Left renal pelvis (tissue), 4 donors: ENCODE measurements around the gene CFAP141. TPM values are rescaled to one million over a fixed set of nuclear protein-coding genes. Genes with fewer than 3 reads are reported as not detected.

Experiments used
- DNase-seq, 4 donors: peaks; one replicate each; pipeline ENCODE4 v3.0.0-alpha.2; 2013; ENCODE audit warnings: low read depth in 4 of 4, low spot score in 3 of 4
- polyA plus RNA-seq, 4 donors: library from polyadenylated mRNA; unstranded; fragments of 120-200 nt; gene quantifications; one replicate each; pipeline ENCODE4 v1.2.1, GENCODE V29; 2013; ENCODE audit not compliant: insufficient read length in 4 of 4

CFAP141 gene
- polyA plus RNA-seq, 4 donors: 0.44 TPM; not detected in 3

DNA sequence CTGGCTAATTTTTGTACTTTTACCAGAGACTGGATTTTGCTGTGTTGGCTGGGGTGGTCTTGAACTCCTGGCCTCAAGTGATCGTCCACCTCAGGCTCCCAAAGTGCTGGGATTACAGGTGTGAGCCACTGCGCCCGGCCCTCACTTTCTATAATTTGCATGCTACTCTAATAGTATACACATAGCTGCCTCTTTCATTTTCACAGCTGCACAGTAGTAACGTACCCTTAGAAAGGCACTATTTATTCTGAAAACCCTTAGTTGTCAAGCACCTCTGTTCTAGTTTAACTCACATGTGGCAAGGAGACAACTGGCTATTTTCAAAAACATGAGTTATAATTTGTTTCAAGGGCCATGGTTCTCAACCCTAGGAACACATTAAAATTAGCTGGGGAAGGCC lies 31.5 kb downstream of the CFAP141 start:
- DNase-seq: no peak

DNA sequence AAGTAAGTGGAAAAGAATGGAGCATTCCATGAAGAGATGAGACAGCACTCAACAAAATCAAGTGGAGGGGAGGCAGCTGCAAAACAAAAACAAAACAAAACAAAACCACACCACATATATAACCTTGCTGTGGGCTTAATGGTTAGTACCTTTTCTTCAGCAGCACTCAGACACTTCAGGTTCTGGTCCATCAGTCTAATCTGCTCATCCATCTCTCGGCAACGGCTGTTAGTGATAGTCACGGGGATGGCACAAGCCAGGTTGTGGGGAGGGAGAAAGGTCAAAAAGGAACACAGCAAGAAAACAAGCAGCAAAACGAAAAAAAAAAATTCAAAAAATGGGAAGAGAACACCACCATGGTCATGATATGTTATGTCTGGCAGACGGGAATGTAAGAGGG lies 34.3 kb downstream of the CFAP141 start:
- no peak for DNase-seq

DNA sequence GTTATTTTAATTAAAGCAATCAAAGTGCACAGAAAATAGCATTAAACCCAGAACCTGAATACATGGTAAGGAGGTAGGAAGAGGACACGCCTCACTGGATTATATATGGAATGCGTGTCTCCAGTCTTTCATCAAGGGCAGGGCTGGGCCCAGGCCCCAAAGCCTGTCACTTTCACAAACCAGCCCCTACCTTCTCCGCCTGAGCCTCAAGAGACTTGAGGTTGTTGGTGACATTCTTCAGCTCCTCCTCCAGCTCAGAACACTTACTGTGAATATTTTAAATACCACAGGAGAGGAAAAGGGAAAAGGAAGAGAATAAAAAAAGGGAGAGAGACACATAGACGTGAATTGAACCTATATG lies 34.9 kb downstream of the CFAP141 start:
- DNase-seq: no peak

DNA sequence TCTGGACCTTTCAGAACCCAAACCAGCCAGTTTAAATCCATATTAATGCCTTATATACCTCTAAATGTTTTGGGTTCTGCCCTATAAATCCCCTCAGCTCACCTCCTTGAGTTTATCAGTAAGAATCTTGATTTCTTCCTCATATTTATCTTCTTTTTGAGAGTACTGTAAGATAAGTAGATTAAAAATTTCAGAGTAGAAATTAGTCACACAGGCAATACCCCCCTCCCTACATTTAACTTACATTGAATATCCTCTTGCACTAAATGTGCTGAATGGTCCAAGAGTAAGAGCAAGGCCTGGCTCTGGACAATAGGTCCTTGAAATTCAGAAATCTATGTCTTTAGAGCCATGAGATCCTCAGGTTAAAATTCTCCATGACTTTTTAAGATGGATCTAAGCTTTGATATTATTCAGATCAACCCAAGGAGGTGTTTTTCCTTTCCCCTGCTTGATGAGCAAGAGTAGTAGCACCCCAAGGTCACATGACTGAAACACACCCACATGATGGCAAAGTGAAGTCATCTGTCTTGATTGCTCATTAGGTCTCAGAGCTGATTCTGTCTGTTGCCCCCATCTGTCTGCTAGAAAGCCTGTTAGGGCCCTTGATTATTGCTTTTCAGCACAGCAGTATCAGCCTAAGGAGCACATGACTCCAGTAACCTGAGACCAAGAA lies 35.4 kb downstream of the CFAP141 start:
- DNase-seq: no peak

DNA sequence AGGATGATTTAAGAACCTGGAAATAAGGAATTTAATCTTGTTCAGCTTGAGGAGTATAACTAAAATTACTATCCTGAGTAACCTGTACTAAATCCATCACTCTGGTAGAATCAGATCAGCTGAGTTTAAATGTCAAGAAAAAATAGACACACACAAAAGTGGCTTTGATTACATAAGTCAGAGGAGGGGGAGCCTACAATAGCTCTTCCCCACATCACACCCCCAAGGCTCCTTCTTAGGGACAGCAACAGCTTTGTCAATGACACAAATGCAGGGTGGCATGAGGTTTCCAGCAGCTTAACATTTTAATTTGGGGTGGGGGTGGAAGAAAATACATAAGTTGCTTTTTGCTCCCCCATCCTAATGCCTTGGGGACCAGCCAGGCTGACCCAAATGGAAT lies 38.7 kb downstream of the CFAP141 start:
- no peak for DNase-seq

DNA sequence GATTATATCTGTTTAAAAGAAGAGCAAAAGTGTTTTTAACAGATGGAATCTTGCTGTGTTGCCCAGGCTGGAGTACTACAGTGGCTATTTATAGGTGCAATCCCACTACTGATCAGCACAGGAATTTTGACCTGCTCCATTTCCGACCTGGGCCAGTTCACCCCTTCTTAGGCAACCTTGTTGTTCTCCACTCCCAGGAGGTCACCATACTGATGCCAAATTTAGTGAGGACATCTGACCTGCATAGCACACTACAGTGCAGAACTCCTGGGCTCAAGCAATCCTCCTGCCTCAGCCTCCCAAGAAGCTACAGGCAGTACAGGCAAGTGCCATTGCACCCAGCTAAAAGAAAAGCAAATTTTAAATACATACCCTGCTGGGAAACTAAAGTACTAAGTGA lies 39.9 kb downstream of the CFAP141 start:
- no peak for DNase-seq

DNA sequence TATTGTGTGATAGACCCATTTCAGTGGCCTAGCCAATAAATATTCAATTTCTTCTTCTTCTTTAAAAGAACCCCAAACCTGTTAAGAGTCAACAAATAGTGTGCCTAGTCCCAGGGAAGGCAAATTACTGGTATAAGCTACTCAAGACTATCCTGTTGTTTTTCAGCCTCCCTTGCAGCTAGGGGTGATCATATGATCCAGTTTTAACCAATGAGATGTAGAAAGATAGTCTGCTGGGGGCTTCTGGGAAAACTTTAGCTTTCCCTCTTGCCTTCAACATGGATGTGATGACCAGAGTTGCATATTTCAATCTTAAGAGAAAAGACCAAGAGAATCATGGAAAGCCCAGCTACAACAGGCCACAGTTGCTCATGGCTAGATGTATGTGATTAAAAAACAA lies 46.6 kb downstream of the CFAP141 start:
- DNase-seq: no peak

DNA sequence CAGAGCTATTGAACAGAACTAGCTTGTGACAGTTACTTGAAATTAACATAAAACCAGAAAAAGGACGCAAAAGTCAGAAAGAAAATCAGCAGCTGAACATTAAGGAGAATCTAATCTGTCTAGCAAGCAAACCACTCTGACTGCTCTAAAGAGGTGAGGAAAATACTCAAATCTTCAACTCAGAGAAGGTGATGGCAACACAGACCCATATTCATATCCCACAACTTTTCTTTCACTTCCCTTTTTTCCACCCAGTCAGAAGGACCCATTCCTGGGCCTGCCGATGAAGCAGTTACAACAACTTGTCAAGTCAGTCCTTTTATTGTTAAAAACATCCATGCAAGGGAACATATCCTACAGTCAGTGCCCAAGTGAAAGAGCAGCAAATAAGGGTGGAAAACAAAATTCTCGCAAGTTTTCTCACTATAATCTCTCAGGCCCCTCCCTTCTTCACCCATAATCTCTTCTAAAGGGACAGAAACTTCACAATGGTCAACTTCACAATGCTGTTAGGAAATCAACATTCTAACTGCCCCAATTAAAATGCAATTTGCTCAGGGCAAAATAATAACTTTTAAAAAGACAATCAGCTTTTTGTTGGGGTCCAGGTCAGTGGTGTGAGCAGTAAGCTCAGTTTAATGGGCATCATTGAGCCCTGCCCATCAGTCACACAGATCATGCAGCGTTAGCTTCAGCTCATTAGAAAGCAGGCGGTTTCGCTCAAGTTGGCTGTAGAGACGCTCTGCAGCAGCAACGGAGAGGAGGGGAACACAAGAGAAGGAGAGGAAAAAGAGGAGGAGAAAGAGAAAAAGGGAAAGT lies 47.6 kb downstream of the CFAP141 start:
- no peak for DNase-seq

DNA sequence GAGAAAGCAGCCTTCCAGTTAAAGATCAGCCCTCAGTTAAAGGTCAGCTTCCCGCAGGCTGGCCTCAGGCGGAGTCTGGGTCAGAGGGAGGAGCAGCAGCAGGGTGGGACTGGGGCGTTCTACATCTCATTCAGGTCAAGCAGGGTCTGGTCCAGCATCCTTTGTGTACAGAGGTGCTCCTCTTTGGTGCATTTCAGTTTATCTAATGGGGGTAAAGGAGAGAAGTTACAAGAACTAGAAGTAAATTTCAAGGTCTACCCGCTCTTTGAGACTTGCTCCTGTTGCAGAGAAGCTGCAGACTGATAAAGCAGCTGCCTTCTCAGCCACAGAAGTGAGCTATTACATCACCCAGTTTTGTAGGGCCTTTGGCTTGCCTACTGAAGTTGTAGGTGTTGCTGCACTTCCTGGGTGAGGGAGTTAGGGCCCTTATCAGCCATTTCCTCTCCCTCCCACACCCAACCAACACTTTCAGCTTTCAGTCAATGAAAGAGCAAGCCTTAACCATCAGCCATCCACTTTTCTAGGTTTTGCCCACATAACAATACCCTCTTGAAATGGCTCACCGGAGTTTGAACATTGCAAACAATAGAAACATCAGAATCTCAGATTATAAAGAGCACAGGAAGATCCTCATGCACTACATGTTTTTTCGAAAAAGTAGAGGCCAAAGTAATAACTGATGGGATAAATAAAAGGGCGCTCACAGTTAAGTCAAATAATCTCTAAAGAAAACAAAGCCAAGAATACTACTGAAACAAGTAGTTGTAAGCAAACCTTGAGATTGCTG lies 48.4 kb downstream of the CFAP141 start:
- DNase-seq: no peak

DNA sequence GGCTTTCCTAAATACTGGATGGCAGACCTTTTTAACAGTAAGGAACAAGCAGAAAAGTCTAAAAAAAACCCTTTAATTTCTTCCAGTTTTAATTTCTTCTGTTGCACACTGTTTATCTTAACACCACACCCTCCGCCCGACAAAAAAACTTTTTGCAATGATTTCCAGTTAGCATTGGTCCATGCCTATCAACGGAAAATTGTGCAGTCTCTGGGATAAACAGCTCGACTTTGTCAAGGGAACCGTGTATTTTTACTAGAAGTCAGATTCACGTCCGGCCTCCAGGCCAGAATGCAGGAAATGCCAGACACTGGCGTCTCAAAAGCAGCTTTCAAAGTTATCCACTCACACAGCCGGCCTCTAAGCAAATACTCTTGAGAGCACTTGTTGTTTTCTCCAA lies 50.9 kb downstream of the CFAP141 start:
- peak; percentile 1 to 29 (median 15) for DNase-seq

DNA sequence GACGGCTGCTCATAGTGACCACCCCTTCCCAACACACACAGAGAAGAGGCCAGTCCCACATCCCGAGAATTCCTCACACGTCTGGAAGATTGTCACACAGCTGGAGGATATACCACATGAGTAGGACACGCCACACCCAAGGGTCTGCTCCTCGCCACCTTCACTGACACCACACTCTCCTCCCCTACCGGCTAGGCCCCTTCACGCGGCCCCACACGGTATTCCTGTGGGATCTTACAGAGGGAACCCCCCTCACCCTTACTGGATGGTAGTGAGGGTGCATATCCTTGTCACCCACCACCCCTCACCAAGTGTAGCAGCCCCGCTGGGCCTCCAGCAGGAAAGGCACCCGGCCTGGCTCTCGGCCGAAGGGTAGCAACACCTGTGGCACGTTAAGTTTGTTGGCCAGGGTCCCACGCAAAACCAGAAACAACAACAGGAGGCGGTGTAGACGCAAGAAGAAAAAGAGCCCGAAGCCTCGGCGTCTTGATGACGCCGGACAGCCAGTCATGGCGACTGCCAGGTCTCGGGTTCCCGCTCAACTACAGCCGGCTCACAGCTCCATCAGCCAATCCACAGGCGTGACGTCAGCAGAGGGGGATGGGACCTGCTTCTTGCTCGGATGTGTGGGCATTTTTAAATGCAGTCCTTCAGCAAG lies 51.5 kb downstream of the CFAP141 start, which contains the start of gene NUP210L:
NUP210L (minus strand) TSS at position 540 of the 658 bp plus-strand sequence.
- peak in 1 of 4 donors; percentile 19 for DNase-seq

DNA sequence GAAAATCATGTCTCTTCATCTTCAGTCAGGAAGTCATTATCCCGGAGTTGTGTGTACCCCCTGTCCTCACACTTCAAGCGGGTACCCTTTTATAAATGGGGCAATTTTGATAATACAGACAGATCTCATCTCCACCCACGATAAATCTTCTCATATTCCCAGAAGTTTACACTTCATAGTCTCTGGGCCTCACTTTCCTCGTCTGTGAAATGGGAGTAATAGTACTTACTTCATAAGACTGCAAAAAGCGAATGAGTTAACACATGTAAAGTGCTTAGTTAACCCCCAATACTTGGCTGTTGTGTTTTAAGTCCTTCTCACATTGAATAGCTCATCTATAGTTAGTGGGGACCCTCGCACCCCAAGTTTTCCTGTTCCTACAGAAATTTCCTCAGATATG lies 52.1 kb downstream of the CFAP141 start:
- no peak for DNase-seq

DNA sequence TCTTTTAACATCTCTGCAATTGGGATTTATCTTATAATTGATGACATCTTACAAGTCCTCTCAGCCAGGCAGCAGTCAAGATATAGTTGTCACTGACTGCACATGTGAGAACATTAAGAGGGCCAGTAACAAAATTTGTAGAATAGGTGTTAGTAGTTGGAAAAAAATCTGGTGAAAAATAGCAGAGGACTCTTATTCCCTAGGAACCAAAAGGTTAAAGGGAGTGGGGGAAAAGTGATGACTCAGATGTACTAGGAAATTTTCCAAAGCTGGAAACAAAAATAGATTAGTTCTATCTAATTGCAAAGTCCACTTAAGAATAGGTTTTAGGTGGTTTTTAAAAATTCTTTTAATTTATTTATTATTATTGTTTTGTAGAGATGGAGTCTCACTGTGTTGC lies 54.8 kb downstream of the CFAP141 start:
- no peak for DNase-seq

Other genes starting within 250 kb of the CFAP141 start
- gene CRTC2, start 247.7 kb downstream of the CFAP141 start, polyA plus RNA-seq: 10 to 100 TPM; 33.9 to 58.7 (median 43.8) TPM
- 10 to 100 TPM; 70.6 to 84.1 (median 82.7) TPM for gene SLC39A1, start 242.8 kb downstream of the CFAP141 start, polyA plus RNA-seq
- gene CREB3L4, start 238.4 kb downstream of the CFAP141 start, polyA plus RNA-seq: 10 to 100 TPM; 22.4 to 44.2 (median 35.9) TPM
- gene JTB, start 228.7 kb downstream of the CFAP141 start, polyA plus RNA-seq: 100 to 1,000 TPM; 104 to 111 (median 108) TPM
- 100 to 1,000 TPM; 117 to 170 (median 163) TPM for gene RAB13, start 220.0 kb downstream of the CFAP141 start, polyA plus RNA-seq
- 1,000 to 10,000 TPM; 2,736 to 3,137 (median 2,908) TPM for gene RPS27, start 215.6 kb downstream of the CFAP141 start, polyA plus RNA-seq
- under 1 TPM; 0.06 to 0.14 (median 0.09) TPM for gene NUP210L, start 51.3 kb downstream of the CFAP141 start, polyA plus RNA-seq
- 100 to 1,000 TPM; 220 to 309 (median 273) TPM for gene TPM3, start 14.2 kb downstream of the CFAP141 start, polyA plus RNA-seq
- gene UBAP2L, start 14.6 kb upstream of the CFAP141 start, polyA plus RNA-seq: 100 to 1,000 TPM; 144 to 193 (median 178) TPM
- gene HAX1, start 66.3 kb upstream of the CFAP141 start, polyA plus RNA-seq: 10 to 100 TPM; 62.7 to 81.8 (median 78.3) TPM
- gene AQP10, start 114.8 kb upstream of the CFAP141 start, polyA plus RNA-seq: under 1 TPM in 2 of 4 donors, not detected in 2; 0.09 to 0.41 TPM
- 10 to 100 TPM; 24.4 to 45.4 (median 28.3) TPM for gene ATP8B2, start 119.2 kb upstream of the CFAP141 start, polyA plus RNA-seq
- gene IL6R, start 199.0 kb upstream of the CFAP141 start, polyA plus RNA-seq: 1 to 10 TPM; 4.6 to 6.6 (median 5.4) TPM